Panc1 (cell line): ENCODE measurements around the gene WDR17. TPM values are rescaled to one million over a fixed set of nuclear protein-coding genes. Genes with fewer than 3 reads are reported as not detected.

Source experiments
- ATAC-seq: fragments of 200-7000 bp; cut with Tn5 transposase; 2 replicates; pipeline ENCODE4 v1.9.1; 2020; ENCODE audit warnings: mild to moderate bottlenecking, moderate library complexity
- BruUV-seq: library from RNA; stranded (reverse); fragments of 400-500 nt; replicated peaks from 2 replicates; lab custom pipeline; 2021; lab: Mats Ljungman, UMichigan
- CTCF ChIA-PET: fragments of 300-600 bp; sonication (Branson Sonifier 250); formaldehyde crosslinking; loops from one replicate; lab custom pipeline; 2022; ENCODE audit warnings: antibody characterized with exemption; lab: Charles Lee
- POLR2A ChIA-PET: fragments of 300-600 bp; sonication (Branson Sonifier 250); formaldehyde crosslinking; loops from one replicate; lab custom pipeline; 2022; ENCODE audit warnings: antibody characterized with exemption; lab: Charles Lee
- DNase-seq: peaks from one replicate; pipeline ENCODE4 v3.0.0-alpha.2; 2010; ENCODE audit warnings: low read depth, low spot score
- H3K27ac ChIP-seq: 2 replicates; pipeline ENCODE4 v1.5.1; 2011; ENCODE audit warnings: mild to moderate bottlenecking, low read length, inconsistent platforms
- H3K27me3 ChIP-seq: fragments of 200-500 bp; sonication (Bioruptor generic); 2 replicates; pipeline ENCODE4 v1.6.0; 2014; ENCODE audit warnings: low read length, inconsistent platforms; ENCODE audit not compliant: control insufficient read depth, insufficient read depth
- H3K36me3 ChIP-seq: fragments of 200-500 bp; sonication (Bioruptor generic); 2 replicates; pipeline ENCODE4 v1.5.1; 2014; ENCODE audit warnings: inconsistent platforms, mild to moderate bottlenecking, low read length, moderate library complexity; ENCODE audit not compliant: control insufficient read depth, insufficient read depth
- H3K4me1 ChIP-seq: 2 replicates; pipeline ENCODE4 v1.5.1; 2011; ENCODE audit warnings: inconsistent platforms, mild to moderate bottlenecking, low read length, moderate library complexity; ENCODE audit not compliant: control insufficient read depth, insufficient read depth
- H3K4me3 ChIP-seq, 2 experiments: 2 replicates each; pipeline ENCODE4 v1.5.1; 2011 to 2012; ENCODE audit warnings: low read depth in 2 of 2, low read length in 2 of 2, mild to moderate bottlenecking in 2 of 2, inconsistent platforms in 1 of 2, moderate library complexity in 1 of 2
- H3K9me3 ChIP-seq: fragments of 200-500 bp; sonication (Bioruptor generic); 2 replicates; pipeline ENCODE4 v1.5.1; 2014; ENCODE audit warnings: low read depth, mild to moderate bottlenecking, inconsistent platforms, low read length, moderate library complexity; ENCODE audit not compliant: control insufficient read depth, insufficient read depth
- CTCF ChIP-seq: fragments of 450-650 bp; IDR thresholded peaks from 2 replicates; pipeline ENCODE4 v1.5.1; 2017; ENCODE audit warnings: mild to moderate bottlenecking
- POLR2AphosphoS5 ChIP-seq: IDR thresholded peaks from 2 replicates; pipeline ENCODE4 v1.6.1; 2012; ENCODE audit warnings: mild to moderate bottlenecking, low read depth, low read length, moderate library complexity
- REST ChIP-seq, 2 experiments: IDR thresholded peaks; 2 replicates each; pipeline ENCODE4 v1.6.1; 2011 to 2012; ENCODE audit warnings: low read depth in 2 of 2, control low read depth in 1 of 2, low read length in 1 of 2, mild to moderate bottlenecking in 1 of 2, moderate library complexity in 1 of 2; ENCODE audit not compliant: insufficient read depth in 1 of 2
- SIN3A ChIP-seq: IDR thresholded peaks from 2 replicates; pipeline ENCODE4 v1.6.1; 2012; ENCODE audit warnings: low read depth, mild to moderate bottlenecking, low read length, moderate library complexity, borderline replicate concordance; ENCODE audit not compliant: insufficient read depth
- TCF7L2 ChIP-seq: IDR thresholded peaks from 2 replicates; pipeline ENCODE4 v1.6.1; 2011; ENCODE audit warnings: mild to moderate bottlenecking, low read depth, low read length, inconsistent platforms
- in situ Hi-C: cut with HindIII; loops from 2 replicates; pipeline ENCODE4 v1.10.0; 2016; ENCODE audit warnings: low sequenced_read_pairs, low pct_unique_long_range_greater_than_20kb
- intact Hi-C: fragments of 100-400 bp; cut with micrococcal nuclease; formaldehyde crosslinking; loops from one replicate; pipeline ENCODE4 v1.10.0; 2022; ENCODE audit not compliant: unreplicated experiment
- total RNA-seq: library from RNA; stranded (reverse); gene quantifications from one replicate; pipeline ENCODE4 v1.2.1, GENCODE V29; 2021; ENCODE audit not compliant: unreplicated experiment

The WDR17 gene
- total RNA-seq, 1 experiment from 2014 or later, result 4.2 TPM

DNA sequence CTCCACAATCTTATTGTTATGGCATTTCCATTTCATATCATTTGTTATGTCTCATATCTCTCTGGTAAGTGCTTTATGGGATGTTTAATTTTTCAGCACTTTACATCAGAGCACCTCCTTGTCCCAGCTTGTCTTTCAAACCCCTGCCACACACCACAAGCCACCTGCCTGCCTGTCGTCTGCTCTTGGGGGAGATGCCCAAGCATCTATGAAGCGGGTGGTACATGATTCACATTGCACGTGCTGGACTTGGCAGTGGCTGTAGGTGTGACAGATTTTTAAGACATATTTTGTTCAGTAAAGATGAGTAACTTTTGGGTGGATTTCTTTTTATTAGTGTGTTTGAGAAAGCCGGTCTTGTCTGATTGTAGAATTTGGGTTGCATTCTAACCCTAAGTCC, 143.9 kb downstream of the WDR17 start:
- TF ChIP-seq POLR2AphosphoS5 (no peak), SIN3A (no peak), REST (IDR thresholded peaks at IDR 0.05; ENCODE audit: insufficient read depth in 1 of 2, low read depth in 2 of 2, low read length in 1 of 2) (no peak), CTCF (no peak), TCF7L2 (no peak)
- Histone ChIP-seq H3K4me1 (no peaks in the 10 kb centered on the region), H3K4me3 (no peak overlapping the region), H3K36me3 (no peaks in the 10 kb centered on the region), H3K27ac (no peak overlapping the region), H3K27me3 (no peaks in the 10 kb centered on the region), H3K9me3 (no peaks in the 10 kb centered on the region)
- in situ Hi-C loops, result no loop called here
- DNase-seq, result no peak
- CTCF ChIA-PET, result no interaction called here
- BruUV-seq, result no TSS peak
- intact Hi-C loops, result no loop called here
- POLR2A ChIA-PET, result no interaction called here
- ATAC-seq, result no peak

- BruUV-seq, result no TSS peak
- Histone ChIP-seq H3K4me1 (no peaks in the 10 kb centered on the region), H3K27me3 (no peaks in the 10 kb centered on the region), H3K27ac (no peak overlapping the region), H3K36me3 (no peaks in the 10 kb centered on the region), H3K9me3 (no peaks in the 10 kb centered on the region), H3K4me3 (no peak overlapping the region)
- TF ChIP-seq TCF7L2 (no peak), POLR2AphosphoS5 (no peak), CTCF (no peak), SIN3A (no peak), REST (IDR thresholded peaks at IDR 0.05; ENCODE audit: insufficient read depth in 1 of 2, low read depth in 2 of 2, low read length in 1 of 2) (no peak)
- in situ Hi-C loops (no loop called here), intact Hi-C loops (no loop called here)
- POLR2A ChIA-PET, result no interaction called here
- CTCF ChIA-PET, result no interaction called here
- no peak for DNase-seq
- ATAC-seq, result no peak
Measured at GRCh38 chr4:176210101-176210500, 144.5 kb downstream of the WDR17 start.
